ENCODE data around the gene RASSF8.

RASSF8 gene

DNA sequence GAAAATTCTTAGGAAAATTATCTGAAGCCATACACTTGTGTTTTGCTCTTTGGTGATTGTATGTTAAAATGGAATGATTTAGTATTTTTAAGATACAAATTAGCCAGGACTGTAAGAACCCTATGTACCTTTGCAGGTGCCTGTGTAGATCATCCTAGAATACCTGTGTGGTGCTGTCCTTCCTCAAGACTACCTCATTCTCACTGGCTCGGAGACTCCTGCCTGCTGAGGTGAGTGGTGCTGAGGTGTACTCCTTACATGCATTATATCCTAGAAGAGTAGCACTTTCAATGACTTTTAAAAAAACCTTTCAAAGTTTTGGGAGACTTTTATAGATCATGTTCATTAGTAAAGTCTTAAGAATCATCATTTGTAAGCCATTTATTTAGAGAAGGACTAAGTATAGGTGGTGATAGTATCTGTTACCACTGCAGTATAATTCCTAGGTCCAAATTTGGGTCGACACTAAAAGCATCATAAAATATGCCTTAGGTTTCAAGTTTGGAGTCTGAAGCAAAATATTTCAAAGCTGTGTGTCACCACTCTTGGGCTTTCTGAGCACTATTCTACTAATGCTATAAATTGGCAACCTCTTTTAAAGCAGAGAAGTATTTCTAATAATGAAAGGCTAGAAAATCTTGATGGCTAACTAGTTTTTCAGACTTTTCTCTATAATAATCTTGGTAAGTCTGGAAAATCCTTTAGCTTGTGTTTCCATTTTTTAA is 36.6 kb downstream of the RASSF8 start:
- no peak for DNase-seq

DNA sequence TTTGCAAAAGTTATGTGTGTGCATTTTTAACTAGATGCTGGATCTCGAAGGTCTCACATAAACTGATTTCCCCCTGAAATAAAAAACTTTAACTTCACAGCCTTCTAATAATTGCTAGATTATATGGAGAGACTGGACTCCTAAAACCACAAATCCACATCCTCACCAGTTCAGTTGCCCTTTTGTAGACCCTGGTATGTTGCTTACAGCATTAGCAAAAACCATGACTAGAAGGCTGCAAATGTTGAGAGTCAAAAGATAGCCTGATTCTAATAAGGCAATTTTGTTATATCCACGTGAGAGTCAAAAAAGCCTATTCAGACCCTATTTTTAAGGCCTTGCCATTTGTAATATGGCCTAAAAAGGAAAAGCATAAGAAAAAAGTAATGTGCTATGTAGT is 37.4 kb downstream of the RASSF8 start:
- no peak for DNase-seq

GRCh38 chr12:25996677-25997076 is 38.2 kb downstream of the RASSF8 start:
- DNase-seq, result no peak

DNA sequence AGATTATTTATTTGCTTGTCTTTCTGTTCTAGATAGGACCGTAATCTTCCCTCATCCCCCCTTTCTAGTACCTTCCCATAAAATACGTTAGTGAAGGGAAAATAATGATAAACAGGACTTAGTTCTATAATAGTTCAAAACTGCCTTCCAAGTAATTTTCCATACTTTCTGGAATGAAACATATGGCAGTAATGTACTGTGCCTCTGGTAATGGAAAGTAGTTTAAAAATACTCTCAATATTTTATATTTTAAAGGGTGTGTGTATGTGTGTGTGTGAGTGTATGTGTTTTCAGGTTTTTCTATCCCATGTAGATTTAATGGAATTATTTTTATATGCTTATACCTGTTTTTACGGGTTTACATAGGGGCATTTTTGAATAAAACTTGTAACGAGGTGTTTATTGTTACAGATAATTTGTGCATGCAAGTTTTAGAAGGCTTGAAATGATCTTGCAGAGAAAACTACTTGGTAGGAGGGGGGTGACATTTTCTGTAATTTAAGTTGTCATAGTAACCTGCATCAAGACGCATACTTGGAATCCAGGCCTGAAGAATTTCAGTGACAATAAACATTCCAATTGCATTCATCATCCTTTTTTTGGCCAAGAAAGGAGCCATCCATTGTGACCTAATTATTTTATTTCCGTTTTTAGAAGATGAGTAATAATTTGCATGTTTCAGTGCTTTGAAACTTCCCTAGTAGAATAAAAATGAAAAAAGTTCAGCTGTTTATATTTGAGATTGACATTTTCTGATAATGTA is 38.9 kb downstream of the RASSF8 start:
- DNase-seq, result no peak

DNA sequence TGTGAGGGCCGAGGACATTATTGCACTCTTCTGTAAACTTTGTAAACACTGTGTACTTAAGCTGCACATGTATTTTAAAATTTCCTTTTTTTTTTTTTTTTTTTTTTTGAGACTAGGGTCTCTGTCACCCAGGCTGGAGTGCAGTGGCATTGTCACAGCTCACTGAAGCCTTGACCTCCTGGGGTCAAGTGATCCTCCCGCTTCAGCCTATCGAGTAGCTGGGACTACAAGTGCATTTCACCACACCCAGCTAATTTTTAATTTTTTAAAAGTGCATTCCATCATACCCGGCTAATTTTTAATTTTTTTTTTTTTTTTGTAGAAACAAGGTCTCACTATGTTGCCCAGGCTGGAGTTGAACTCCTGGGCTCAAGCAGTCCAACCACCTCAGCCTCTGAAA is 42.4 kb downstream of the RASSF8 start:
- no peak for DNase-seq

- DNase-seq, result no peak
Measured at GRCh38 chr12:26001530-26001929, 43.0 kb downstream of the RASSF8 start.

GRCh38 chr12:26003065-26003464 is 44.6 kb downstream of the RASSF8 start:
- no peak for DNase-seq

DNA sequence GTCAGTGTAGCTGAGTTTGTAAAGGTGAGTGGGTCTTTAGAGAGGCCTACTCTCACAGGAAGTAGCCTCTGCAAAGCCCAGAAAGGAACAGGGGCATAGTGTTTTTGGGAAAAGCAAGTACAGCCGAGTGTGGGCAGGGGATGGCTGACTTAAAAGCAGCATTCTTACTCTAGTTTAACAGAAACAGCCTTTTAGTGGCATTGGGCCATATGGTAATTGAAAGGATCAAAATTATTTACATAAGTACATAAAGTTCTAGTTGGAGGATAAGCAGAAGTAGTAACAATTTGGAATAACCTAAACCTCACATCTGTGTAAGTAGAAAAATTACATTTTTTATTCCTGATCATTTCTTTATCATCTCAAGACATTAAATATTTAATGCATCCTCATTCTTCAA is 49.1 kb downstream of the RASSF8 start:
- DNase-seq, result no peak

- no peak for DNase-seq
Measured at GRCh38 chr12:26009593-26009992, 51.1 kb downstream of the RASSF8 start.

DNA sequence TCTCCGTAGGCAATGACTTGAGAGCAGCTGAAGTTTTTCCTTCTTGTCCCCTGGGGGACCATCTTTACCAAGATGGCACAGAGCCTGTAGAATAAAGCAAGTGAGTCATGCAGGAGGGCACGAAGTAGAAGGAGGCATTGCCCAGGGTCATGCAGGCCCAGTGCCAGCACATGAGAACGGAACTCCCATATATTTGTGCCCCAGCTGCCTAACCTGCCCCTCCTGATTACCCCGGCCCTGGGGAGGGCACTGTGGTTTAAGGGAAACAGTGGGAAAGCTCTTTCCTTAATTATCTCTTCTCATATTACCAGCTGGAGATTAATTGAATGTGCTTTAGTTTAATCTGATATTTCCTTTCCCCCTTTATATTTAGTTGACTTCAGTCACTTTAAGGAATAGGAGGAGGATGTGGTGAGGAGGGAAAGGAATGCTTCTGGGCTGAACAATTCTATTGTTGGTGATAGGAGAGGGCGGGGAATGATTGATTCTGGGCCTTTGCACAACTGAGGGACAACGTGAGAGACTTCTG is 51.9 kb downstream of the RASSF8 start:
- no peak for DNase-seq

GRCh38 chr12:26011099-26011498 is 52.6 kb downstream of the RASSF8 start:
- DNase-seq, result no peak

- no peak for DNase-seq
Measured at GRCh38 chr12:26014085-26014484, 55.6 kb downstream of the RASSF8 start.

DNA sequence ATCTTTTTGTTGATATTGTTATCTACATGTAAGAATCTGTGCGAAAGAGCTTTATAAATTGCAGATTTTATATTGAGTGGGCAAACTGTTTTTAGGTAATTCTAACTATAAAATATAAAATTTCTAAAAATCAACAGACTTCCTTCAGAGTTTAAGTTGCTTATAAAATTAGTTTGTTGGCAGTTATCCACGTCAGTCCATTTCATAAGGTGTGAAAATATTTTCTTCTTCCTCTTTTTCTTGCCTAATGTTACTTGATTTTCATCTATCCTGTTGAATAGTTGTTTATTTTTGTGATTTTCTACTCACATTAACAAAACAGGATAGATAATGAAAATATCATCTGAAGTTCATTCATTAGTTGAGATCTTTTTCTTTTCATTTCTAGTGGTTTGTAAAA is 58.0 kb downstream of the RASSF8 start:
- DNase-seq, result no peak

GRCh38 chr12:26017484-26018211 is 59.2 kb downstream of the RASSF8 start:
- DNase-seq, result peak; percentile 1

DNA sequence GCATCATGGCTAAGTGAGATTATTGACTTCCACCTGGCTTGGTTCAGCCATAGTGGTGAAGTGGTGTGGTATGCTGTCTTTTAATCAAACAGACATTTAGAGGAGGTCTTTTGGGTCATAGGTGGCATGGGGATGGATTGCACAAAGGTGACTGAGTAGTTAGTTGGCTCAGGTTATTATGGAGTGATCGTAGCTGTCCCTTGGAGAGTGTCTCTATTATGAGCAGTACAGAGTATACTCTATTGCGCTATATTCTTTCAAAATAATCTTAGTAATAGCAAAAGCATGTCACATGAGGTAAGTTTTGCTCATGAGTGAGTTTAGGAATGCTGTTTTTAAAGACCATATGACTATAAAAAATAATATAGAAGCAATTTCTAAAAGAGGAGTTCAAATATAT is 60.4 kb downstream of the RASSF8 start:
- no peak for DNase-seq

DNA sequence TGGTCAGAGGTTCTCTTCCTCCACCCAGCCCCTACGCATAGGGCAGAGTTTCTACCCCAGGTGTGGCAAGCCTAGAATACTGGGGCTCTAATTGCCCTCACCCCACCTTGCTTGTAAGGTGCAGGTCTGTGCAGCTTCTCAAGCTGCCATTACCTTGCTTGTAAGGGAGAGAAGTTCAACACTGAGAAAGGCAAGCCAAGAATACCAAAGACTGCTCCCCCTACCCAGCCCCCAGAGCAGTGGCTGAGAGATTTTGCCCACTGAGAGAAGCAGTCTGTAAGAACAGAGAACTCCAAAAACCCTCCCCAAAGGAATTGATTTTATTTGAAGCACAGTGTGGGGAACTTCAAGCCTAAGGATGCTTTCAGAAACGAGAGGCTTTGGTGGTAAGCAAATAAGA is 63.1 kb downstream of the RASSF8 start:
- no peak for DNase-seq

GRCh38 chr12:26022043-26022442 is 63.6 kb downstream of the RASSF8 start:
- DNase-seq, result no peak

DNA sequence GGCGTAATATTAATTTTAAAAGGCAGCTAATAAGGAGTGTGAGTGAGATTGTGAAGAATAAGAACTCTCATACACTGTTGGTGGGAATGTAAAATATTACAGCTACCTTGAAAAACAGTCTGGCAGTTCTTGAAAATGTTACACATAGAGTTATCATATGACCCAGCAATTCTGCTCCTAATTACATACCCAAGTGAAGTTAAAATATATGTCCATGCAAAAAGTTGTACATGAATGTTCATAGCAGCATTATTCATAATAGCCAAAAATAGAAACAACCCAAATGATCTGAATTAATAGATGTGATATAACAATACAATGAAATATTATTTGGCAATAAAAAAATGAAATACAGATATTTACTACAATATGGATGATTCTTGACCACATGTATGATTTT is 68.2 kb downstream of the RASSF8 start:
- DNase-seq, result no peak

DNA sequence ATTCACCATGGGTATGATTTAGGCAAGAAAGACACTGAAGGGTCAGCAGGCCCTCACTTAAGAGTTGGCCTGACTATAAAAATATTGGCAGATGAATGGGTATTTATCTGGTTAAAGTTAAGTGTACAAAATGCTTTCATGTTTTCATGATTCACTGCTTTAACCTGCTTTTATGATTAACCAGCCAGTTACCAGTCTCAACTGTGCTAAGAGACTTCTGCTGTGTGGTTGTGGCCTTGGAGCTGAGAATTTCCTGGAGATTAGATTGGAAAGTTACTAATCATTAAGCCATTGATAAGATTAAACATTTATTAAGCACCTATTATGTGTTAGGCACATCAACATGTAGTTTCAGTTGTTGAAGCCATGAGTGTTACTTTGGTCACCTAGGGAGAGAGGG is 68.9 kb downstream of the RASSF8 start:
- DNase-seq, result no peak

DNA sequence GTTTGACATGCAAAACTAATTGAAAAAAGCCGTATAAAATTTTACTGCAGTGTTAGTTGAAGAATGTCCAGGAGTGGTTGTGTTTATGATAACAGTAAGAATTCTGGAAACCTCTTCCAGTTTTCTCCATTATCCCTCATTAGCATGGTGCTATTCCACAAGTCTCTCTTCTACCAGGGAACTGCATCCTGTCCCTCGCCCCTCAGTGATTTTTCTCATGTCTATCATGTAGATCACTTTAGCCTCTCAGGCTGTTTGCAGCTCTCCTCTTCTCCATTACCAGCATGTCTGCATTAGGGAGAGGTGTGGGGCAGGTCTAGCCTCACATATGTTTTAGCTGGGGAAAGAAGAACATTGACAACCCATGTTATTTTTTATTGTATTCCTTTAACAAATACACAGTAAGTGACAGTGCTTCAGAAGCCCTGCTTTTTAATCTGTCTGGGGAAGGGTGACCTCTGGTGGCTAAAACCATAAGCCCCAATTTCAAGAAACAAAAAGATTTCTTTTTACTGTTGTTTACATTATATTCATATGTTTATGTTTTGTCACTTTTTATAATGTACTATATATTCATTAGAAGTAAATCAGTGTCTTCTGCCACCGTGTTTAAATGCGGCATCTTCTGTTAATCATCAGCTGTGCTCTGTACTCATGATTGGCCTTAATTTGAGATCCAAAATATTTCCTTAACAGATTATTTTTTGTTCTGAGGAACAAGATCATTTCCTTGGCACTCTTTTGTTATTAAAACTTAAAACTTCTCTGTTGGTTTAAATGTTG is 70.7 kb downstream of the RASSF8 start:
- peak; percentile 11 for DNase-seq

GRCh38 chr12:26029736-26030022 is 71.2 kb downstream of the RASSF8 start:
- no peak for DNase-seq

DNA sequence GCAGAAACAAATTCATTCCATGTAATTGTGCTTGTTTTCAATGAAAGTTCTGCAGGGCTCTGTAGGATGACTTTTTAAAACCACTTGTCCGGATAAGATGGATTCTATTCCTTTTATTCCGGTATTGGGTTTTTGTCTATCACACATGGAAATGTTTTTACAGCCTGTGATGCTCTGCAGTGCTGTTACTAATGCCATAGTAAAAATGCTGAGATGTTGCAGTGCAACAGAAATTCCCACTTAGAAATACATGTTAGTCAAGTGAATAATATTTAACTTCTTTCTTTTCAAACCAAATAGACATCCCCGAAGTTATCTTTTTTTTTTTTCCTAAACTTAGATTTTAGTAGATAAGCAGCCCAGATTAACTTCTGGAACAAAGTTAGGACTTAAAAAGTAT is 71.9 kb downstream of the RASSF8 start:
- no peak for DNase-seq

DNA sequence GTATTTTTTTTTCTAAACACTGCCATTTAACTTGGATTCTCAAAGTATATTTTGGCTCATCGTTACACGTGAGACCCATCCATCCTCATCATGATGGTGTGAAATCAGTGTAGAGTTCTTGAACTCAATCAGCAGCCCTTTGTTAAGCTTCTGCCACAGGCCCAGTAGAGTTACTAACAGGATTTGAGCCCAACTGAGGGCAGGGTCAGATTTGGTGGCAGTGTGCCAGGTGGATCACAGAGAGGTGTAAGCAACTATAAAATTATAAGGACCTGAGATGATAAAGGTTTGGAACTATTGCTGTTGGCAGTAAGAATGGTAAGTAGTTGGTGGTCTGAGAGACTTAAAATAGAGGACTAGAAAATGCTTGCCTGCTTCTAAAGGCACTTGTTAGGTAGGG is 72.8 kb downstream of the RASSF8 start:
- DNase-seq, result no peak

Data from NCI-H146 (cell line).